HFFc6 (cell line): Measurements from ENCODE around the gene GAS2. TPM values are rescaled to one million over a fixed set of nuclear protein-coding genes. Genes with fewer than 3 reads are reported as not detected.

Source experiments
- DNase-seq: peaks from one replicate; pipeline ENCODE4 v3.0.0-alpha.2; 2018
- H3K27ac Mint-ChIP-seq: 2 replicates; pipeline ENCODE4 v1.8.0; 2020; ENCODE audit warnings: mild to moderate bottlenecking, mixed read lengths
- H3K27me3 Mint-ChIP-seq: 2 replicates; pipeline ENCODE4 v1.8.0; 2021; ENCODE audit warnings: mild to moderate bottlenecking, moderate library complexity, mixed read lengths; ENCODE audit not compliant: insufficient read depth
- H3K36me3 Mint-ChIP-seq: 2 replicates; pipeline ENCODE4 v1.8.0; 2021; ENCODE audit warnings: low read depth, mixed read lengths
- H3K4me1 Mint-ChIP-seq: 2 replicates; pipeline ENCODE4 v1.8.0; 2020; ENCODE audit warnings: low read depth, mixed read lengths
- H3K4me3 Mint-ChIP-seq: 2 replicates; pipeline ENCODE4 v1.8.0; 2020; ENCODE audit warnings: mild to moderate bottlenecking, moderate library complexity, mixed read lengths
- H3K9me3 Mint-ChIP-seq: 2 replicates; pipeline ENCODE4 v1.8.0; 2020; ENCODE audit warnings: mild to moderate bottlenecking, mixed read lengths
- CTCF ChIP-seq: fragments of 200-600 bp; sonication (generic); IDR thresholded peaks from 2 replicates; pipeline ENCODE4 v1.5.0; 2021; ENCODE audit warnings: antibody characterized with exemption, mild to moderate bottlenecking
- total RNA-seq, 6 experiments: library from RNA; stranded (reverse); fragmentation: NEBNext Ultra II Directional; extraction: Animal tissue kit (Norgen Biotek cat#: 25700); gene quantifications; 2 replicates in 1 of 6; 3 replicates in 5 of 6; pipeline ENCODE4 v1.2.3, GENCODE V29; 2021

The GAS2 gene
- total RNA-seq, 6 experiments from 2014 or later = 0.30 to 0.57 (median 0.43) TPM

GRCh38 chr11:22703591-22703990 lies 37.2 kb downstream of the GAS2 start:
- H3K27ac Mint-ChIP-seq = no peak overlapping the region
- DNase-seq = no peak
- H3K4me3 Mint-ChIP-seq = no peak overlapping the region
- no peak for TF ChIP-seq CTCF
- H3K27me3 Mint-ChIP-seq = no peaks in the 10 kb centered on the region
- H3K36me3 Mint-ChIP-seq = no peaks in the 10 kb centered on the region
- peaks cover 11% of the 10 kb centered on the region for H3K9me3 Mint-ChIP-seq
- no peaks in the 10 kb centered on the region for H3K4me1 Mint-ChIP-seq

- Mint-ChIP-seq H3K9me3 (peaks cover 23% of the 10 kb centered on the region), H3K36me3 (no peaks in the 10 kb centered on the region; the same call in 1 of the 2 replicates), H3K4me1 (no peaks in the 10 kb centered on the region), H3K27ac (no peak overlapping the region), H3K27me3 (no peaks in the 10 kb centered on the region), H3K4me3 (no peak overlapping the region)
- no peak for DNase-seq
- TF ChIP-seq CTCF = no peak
Measured at GRCh38 chr11:22707119-22707899, 40.9 kb downstream of the GAS2 start.

DNA sequence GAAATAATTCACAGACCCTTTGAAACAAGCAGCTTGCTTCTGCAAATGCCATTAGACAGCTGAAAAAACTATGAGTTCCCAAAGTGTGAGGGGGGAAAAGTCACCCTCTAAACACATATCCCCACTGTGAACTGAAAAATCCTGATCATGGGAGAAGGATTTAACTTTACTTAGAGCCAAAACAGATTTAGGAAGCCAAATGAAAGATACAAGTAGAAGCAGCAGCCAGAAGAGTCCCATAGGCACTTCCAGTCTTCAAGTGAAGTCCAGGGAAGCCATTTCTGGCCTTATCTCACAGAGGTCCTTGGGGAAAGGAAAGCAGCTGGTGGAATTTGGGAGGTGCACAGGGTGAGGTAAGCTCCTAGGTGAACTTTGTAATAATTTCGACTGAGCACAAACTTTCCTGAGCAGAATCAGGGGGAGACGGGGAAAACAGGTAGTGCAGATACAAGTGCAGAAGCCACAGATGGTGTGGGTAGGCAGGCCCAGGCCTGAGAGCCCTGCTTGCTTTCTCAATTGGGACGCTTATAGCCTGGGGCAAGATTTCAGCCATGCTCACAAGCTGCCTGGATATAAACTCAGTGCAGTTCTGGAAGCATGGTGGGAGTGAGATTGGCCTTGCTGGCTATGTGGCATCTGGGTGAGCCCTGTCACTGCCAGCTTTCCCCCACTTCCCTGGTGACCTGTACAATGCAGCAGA lies 44.8 kb downstream of the GAS2 start:
- no peaks in the 10 kb centered on the region for H3K27me3 Mint-ChIP-seq
- H3K27ac Mint-ChIP-seq = no peak overlapping the region
- no peaks in the 10 kb centered on the region; the same call in 1 of the 2 replicates for H3K36me3 Mint-ChIP-seq
- H3K4me3 Mint-ChIP-seq = no peak overlapping the region
- no peak for DNase-seq
- H3K4me1 Mint-ChIP-seq = no peaks in the 10 kb centered on the region
- H3K9me3 Mint-ChIP-seq = peaks cover 41% of the 10 kb centered on the region
- TF ChIP-seq CTCF = no peak

DNA sequence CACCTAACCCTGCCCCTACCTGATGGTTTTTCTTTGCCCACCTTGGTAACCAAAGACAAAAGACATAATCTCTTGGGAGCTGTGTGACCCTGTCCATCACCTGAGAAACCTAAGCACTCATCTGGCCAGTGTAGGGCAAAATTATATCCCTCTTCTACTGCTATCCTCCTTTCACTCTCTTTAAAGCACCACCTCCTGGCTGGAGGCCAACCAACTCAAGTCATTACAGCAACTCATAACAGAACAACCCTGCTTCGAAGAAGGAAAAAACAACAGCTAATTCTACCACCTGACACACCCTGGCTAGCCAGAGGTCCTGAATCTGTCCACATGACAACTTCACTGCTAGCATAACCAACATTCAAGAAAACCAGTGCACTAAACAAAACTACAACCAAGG lies 45.5 kb downstream of the GAS2 start:
- Mint-ChIP-seq H3K36me3 (no peaks in the 10 kb centered on the region; the same call in 1 of the 2 replicates), H3K4me3 (no peak overlapping the region), H3K4me1 (no peaks in the 10 kb centered on the region), H3K27me3 (no peaks in the 10 kb centered on the region), H3K27ac (no peak overlapping the region), H3K9me3 (peaks cover 42% of the 10 kb centered on the region)
- no peak for TF ChIP-seq CTCF
- no peak for DNase-seq

GRCh38 chr11:22713336-22713735 lies 46.9 kb downstream of the GAS2 start:
- Mint-ChIP-seq H3K27ac (no peak overlapping the region), H3K9me3 (peaks cover 33% of the 10 kb centered on the region), H3K4me1 (no peaks in the 10 kb centered on the region), H3K27me3 (no peaks in the 10 kb centered on the region), H3K4me3 (no peak overlapping the region), H3K36me3 (no peaks in the 10 kb centered on the region; the same call in 1 of the 2 replicates)
- DNase-seq = no peak
- TF ChIP-seq CTCF = no peak
